ENCODE data around the gene FAM227A.
A peak's percentile ranks its signal among the peaks of the same experiment; 100 is the strongest.

The FAM227A gene

DNA sequence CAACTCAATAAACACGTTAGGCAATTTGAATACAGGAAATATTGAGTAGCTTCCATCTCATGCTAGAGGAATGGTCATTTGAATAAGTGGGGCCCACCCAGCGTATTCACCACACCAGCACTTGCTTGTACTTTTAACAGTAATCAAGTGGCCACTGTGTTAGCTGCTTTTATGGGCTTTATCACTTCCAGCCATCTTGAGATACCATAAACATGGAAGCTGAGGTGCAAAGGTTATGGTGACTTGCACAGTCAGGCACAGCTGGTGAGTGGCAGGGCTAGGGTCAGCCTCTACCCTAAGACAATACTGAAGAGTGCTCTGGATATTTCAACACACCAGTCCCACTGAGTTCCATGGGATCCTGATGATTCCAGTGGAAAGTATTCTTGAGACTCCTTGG, 37.9 kb upstream of the FAM227A start:
- DNase-seq (ENCODE audit: low spot score), result no peak
- H3K27me3 Mint-ChIP-seq (ENCODE audit: low read depth), result no peaks in the 10 kb centered on the region
- H3K9me3 Mint-ChIP-seq, result no peaks in the 10 kb centered on the region
- H3K4me3 Mint-ChIP-seq, result no peak overlapping the region
- H3K36me3 Mint-ChIP-seq (ENCODE audit: low read depth), result peaks cover 55% of the 10 kb centered on the region
- H3K27ac Mint-ChIP-seq, result no peak overlapping the region
- peaks cover 43% of the 10 kb centered on the region for H3K4me1 Mint-ChIP-seq (ENCODE audit: low read depth)

GRCh38 chr22:38689651-38690050, 33.5 kb upstream of the FAM227A start:
- Mint-ChIP-seq H3K27me3 (ENCODE audit: low read depth) (no peaks in the 10 kb centered on the region), H3K27ac (no peak overlapping the region), H3K9me3 (no peaks in the 10 kb centered on the region), H3K4me1 (ENCODE audit: low read depth) (peaks cover 12% of the 10 kb centered on the region), H3K36me3 (ENCODE audit: low read depth) (peaks cover 55% of the 10 kb centered on the region), H3K4me3 (no peak overlapping the region)
- DNase-seq (ENCODE audit: low spot score), result no peak

DNA sequence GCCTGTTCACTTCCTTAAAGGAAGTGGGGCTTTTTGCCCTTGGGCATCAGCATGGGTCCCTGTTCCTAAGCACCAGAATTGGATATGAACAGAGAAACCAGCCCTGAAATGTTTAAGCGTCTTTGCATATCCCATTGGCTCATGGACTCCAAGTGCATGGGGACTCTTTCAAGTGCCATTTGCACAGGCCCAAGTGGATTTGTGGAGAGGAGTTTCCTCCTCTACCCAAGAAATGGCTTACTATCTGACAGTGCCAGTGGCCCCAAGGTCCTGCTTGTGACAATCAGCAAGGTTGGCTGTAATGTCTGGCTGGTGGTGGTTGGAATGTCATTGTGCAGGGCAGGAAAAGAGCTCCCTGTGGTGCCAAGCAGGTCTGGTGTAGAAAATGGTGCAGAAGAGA, 29.6 kb upstream of the FAM227A start:
- no peak overlapping the region for H3K4me3 Mint-ChIP-seq
- DNase-seq (ENCODE audit: low spot score), result no peak
- no peaks in the 10 kb centered on the region for H3K27me3 Mint-ChIP-seq (ENCODE audit: low read depth)
- H3K9me3 Mint-ChIP-seq, result no peaks in the 10 kb centered on the region
- no peak overlapping the region for H3K27ac Mint-ChIP-seq
- H3K36me3 Mint-ChIP-seq (ENCODE audit: low read depth), result peaks cover 58% of the 10 kb centered on the region
- peaks cover 16% of the 10 kb centered on the region for H3K4me1 Mint-ChIP-seq (ENCODE audit: low read depth)

GRCh38 chr22:38684895-38685294, 28.7 kb upstream of the FAM227A start:
- Mint-ChIP-seq H3K4me3 (no peak overlapping the region), H3K27ac (no peak overlapping the region), H3K27me3 (ENCODE audit: low read depth) (no peaks in the 10 kb centered on the region), H3K36me3 (ENCODE audit: low read depth) (peaks cover 58% of the 10 kb centered on the region), H3K4me1 (ENCODE audit: low read depth) (peaks cover 16% of the 10 kb centered on the region), H3K9me3 (no peaks in the 10 kb centered on the region)
- no peak for DNase-seq (ENCODE audit: low spot score)

DNA sequence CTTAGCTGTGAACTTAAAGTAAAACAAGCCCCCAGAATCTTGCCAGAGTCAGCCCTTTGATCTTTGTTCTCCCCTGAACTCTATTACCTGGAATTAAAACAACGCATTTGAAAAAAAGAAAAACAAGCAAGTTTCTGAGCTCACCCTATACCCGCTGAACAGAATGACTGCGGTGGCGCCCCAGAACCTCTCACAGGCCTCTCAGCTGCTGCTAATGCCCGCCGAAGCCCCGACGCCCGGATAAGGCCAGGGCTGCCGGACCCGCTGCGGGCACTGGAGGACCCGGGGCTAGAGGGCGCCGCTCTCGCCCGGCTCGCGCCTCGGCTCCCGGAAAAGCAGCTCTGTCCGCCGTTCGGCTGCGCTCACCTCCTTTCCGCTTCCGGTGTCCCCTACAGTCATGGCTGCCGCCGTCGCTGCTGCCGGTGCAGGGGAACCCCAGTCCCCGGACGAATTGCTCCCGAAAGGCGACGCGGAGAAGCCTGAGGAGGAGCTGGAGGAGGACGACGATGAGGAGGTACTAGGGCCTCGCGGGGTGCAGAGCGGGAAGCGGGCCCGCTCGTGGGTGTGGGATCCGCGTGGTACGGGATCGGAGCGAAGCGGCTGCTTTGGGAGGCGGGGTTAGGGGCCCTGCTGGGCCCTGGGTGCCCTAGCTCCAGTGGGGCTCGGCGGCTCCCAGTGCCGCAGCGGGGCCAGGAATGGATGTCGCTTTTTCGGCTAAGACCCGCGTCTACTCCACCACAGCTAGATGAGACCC, 25.6 kb upstream of the FAM227A start, which contains the start of gene TOMM22:
TOMM22 (plus strand) TSS at position 376 of the 754 bp plus-strand sequence; CDS start at position 398, 22 bp downstream.
- Mint-ChIP-seq H3K36me3 (ENCODE audit: low read depth) (peaks cover 37% of the 10 kb centered on the region), H3K27me3 (ENCODE audit: low read depth) (no peaks in the 10 kb centered on the region), H3K9me3 (no peaks in the 10 kb centered on the region), H3K27ac (peak within 1 kb of the TSS; percentile 98), H3K4me1 (ENCODE audit: low read depth) (peaks cover 16% of the 10 kb centered on the region), H3K4me3 (peak within 1 kb of the TSS; percentile 99)
- peak; percentile 88 for DNase-seq (ENCODE audit: low spot score)

- Mint-ChIP-seq H3K4me1 (ENCODE audit: low read depth) (no peaks in the 10 kb centered on the region), H3K27ac (no peak overlapping the region)
Observed at GRCh38 chr22:38675833-38676232, 19.6 kb upstream of the FAM227A start.

DNA sequence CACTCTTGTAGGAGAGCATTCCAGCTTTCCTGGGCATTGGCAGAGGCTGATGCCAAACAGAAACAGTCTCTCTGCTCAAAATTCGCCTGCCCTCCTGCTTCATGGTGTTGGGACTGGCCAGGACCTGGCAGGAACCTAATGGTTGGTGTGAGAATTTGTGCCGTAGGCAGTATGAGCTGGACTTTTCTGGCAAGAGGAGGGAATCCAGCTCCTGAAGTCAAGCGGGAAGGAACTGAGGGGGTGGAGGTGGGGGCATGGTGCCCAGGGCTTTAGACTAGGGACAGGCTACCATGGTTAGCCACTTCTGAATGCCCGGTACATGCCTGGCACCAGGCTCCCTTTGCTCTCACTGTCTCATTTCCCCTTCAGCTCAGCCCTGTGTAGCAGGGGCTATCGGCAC, 18.7 kb upstream of the FAM227A start:
- Mint-ChIP-seq H3K4me1 (ENCODE audit: low read depth) (no peaks in the 10 kb centered on the region), H3K36me3 (ENCODE audit: low read depth) (peaks cover 16% of the 10 kb centered on the region), H3K27ac (no peak overlapping the region), H3K9me3 (no peaks in the 10 kb centered on the region), H3K27me3 (ENCODE audit: low read depth) (no peaks in the 10 kb centered on the region), H3K4me3 (no peak overlapping the region)
- DNase-seq (ENCODE audit: low spot score), result no peak

More at GRCh38 chr22:38675833-38676232, 19.6 kb upstream of the FAM227A start:
- H3K9me3 Mint-ChIP-seq, result no peaks in the 10 kb centered on the region
- peaks cover 13% of the 10 kb centered on the region for H3K36me3 Mint-ChIP-seq (ENCODE audit: low read depth)
- DNase-seq (ENCODE audit: low spot score), result no peak
- no peak overlapping the region for H3K4me3 Mint-ChIP-seq
- H3K27me3 Mint-ChIP-seq (ENCODE audit: low read depth), result no peaks in the 10 kb centered on the region

GRCh38 chr22:38657045-38657909, 1.1 kb upstream of the FAM227A start:
- DNase-seq (ENCODE audit: low spot score), result peak; percentile 40
- H3K27ac Mint-ChIP-seq, result peak overlapping the region; percentile 96
- no peaks in the 10 kb centered on the region for H3K27me3 Mint-ChIP-seq (ENCODE audit: low read depth)

DNA sequence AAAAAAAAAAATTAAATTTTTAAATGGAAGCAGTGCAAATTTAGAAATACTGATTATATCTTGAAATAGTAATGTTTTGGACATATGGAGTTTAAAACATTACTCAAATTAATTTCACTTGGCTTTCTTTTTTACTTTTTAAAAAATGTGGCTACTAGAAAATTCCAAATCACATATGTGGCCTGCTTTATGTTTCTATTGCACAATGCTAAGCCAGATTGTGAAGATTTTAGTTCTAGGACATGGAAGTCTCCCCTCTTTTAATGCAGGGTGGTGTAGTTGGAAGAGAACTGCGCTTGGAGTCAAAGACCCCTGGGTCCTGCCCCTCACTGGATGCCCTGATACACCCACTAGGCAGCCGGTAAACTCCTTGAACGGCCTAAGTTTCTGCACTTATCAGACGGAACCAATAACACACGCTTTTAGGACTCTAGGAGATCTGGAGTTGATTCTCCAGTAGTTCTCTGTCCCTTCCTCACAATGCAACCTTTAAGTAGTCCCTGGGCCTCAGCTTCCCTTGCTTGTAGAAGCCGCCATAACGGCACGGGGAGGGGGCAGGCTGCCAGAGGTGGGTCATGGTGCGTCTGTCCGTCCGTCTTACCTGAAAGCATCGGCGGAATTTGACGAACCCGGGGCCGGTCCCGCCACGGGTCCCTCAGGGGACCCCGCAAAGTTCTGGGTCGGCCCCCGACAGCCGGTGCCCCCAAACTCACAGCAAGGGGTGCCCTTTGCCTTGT, 505 bp downstream of the FAM227A start:
- Mint-ChIP-seq H3K36me3 (ENCODE audit: low read depth) (no peaks in the 10 kb centered on the region), H3K27ac (peak overlapping the region; percentile 96), H3K27me3 (ENCODE audit: low read depth) (no peaks in the 10 kb centered on the region), H3K4me3 (peak overlapping the region; percentile 94), H3K9me3 (no peaks in the 10 kb centered on the region), H3K4me1 (ENCODE audit: low read depth) (peaks cover 16% of the 10 kb centered on the region)
- DNase-seq (ENCODE audit: low spot score), result no peak

More at GRCh38 chr22:38657045-38657909, 1.1 kb upstream of the FAM227A start:
- H3K9me3 Mint-ChIP-seq, result no peaks in the 10 kb centered on the region
- H3K4me3 Mint-ChIP-seq, result peak overlapping the region; percentile 94
- peaks cover 16% of the 10 kb centered on the region for H3K4me1 Mint-ChIP-seq (ENCODE audit: low read depth)
- H3K36me3 Mint-ChIP-seq (ENCODE audit: low read depth), result no peaks in the 10 kb centered on the region

GRCh38 chr22:38653741-38654140, 2.5 kb downstream of the FAM227A start:
- no peaks in the 10 kb centered on the region for H3K9me3 Mint-ChIP-seq
- peaks cover 16% of the 10 kb centered on the region for H3K4me1 Mint-ChIP-seq (ENCODE audit: low read depth)
- no peak overlapping the region for H3K4me3 Mint-ChIP-seq
- no peak for DNase-seq (ENCODE audit: low spot score)
- no peak overlapping the region for H3K27ac Mint-ChIP-seq
- no peaks in the 10 kb centered on the region for H3K36me3 Mint-ChIP-seq (ENCODE audit: low read depth)
- H3K27me3 Mint-ChIP-seq (ENCODE audit: low read depth), result no peaks in the 10 kb centered on the region

DNA sequence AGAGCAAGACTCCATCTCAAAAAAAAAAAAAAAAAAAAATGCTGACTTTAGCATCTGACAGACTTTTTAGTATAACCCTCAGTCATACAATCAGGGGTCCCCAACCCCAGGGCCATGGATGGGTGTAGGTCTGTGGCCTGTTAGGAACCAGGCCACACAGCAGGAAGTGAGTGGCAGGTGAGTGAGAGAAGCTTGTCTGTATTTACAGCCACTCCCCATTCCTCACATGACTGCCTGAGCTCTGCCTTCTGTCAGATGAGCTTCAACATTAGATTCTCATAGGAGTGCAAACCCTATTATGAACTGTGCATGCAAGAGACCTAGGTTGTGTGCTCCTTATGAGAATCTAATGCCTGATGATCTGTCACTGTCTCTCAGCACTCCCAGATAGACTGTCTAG, 3.3 kb downstream of the FAM227A start:
- Mint-ChIP-seq H3K9me3 (no peaks in the 10 kb centered on the region), H3K27ac (no peak overlapping the region), H3K4me1 (ENCODE audit: low read depth) (peaks cover 14% of the 10 kb centered on the region), H3K4me3 (no peak overlapping the region), H3K36me3 (ENCODE audit: low read depth) (no peaks in the 10 kb centered on the region), H3K27me3 (ENCODE audit: low read depth) (peaks cover 2% of the 10 kb centered on the region)
- no peak for DNase-seq (ENCODE audit: low spot score)

GRCh38 chr22:38649841-38650522, 6.2 kb downstream of the FAM227A start:
- no peak overlapping the region for H3K4me3 Mint-ChIP-seq
- H3K4me1 Mint-ChIP-seq (ENCODE audit: low read depth), result no peaks in the 10 kb centered on the region
- H3K27ac Mint-ChIP-seq, result no peak overlapping the region
- H3K27me3 Mint-ChIP-seq (ENCODE audit: low read depth), result peaks cover 2% of the 10 kb centered on the region
- no peak for DNase-seq (ENCODE audit: low spot score)
- H3K9me3 Mint-ChIP-seq, result no peaks in the 10 kb centered on the region
- no peaks in the 10 kb centered on the region for H3K36me3 Mint-ChIP-seq (ENCODE audit: low read depth)

- Mint-ChIP-seq H3K9me3 (no peaks in the 10 kb centered on the region), H3K27ac (no peak overlapping the region), H3K4me1 (ENCODE audit: low read depth) (no peaks in the 10 kb centered on the region), H3K4me3 (no peak overlapping the region), H3K36me3 (ENCODE audit: low read depth) (no peaks in the 10 kb centered on the region), H3K27me3 (ENCODE audit: low read depth) (peaks cover 12% of the 10 kb centered on the region)
- no peak for DNase-seq (ENCODE audit: low spot score)
Observed at GRCh38 chr22:38645430-38645829, 10.8 kb downstream of the FAM227A start.

Data from T-helper 2 cell treated with Interferon-gamma antibody and Interleukin-4, amounts not matched to agents 5 μg/mL and 100 μg/mL, for 36 hours (primary cell).